GM21737 (cell line): ENCODE data around the gene CRADD.

Experiments
- ATAC-seq: cut with Tn5 transposase; IDR thresholded peaks from one replicate; pipeline ENCODE4 v1.9.1; 2021; ENCODE audit warnings: mild to moderate bottlenecking, moderate library complexity; ENCODE audit not compliant: unreplicated experiment

CRADD gene

GRCh38 chr12:93831374-93831773 lies 154.2 kb downstream of the CRADD start:
- ATAC-seq: no peak

GRCh38 chr12:93832131-93832530 lies 155.0 kb downstream of the CRADD start:
- ATAC-seq: no peak

GRCh38 chr12:93833946-93834345 lies 156.8 kb downstream of the CRADD start:
- no peak for ATAC-seq

- no peak for ATAC-seq
Measured at GRCh38 chr12:93836620-93837260, 159.6 kb downstream of the CRADD start.

- no peak for ATAC-seq
Measured at GRCh38 chr12:93838193-93838592, 161.0 kb downstream of the CRADD start.

- ATAC-seq: no peak
Measured at GRCh38 chr12:93839064-93839463, 161.9 kb downstream of the CRADD start.

GRCh38 chr12:93841671-93842070 lies 164.5 kb downstream of the CRADD start:
- ATAC-seq: no peak

- ATAC-seq: no peak
Measured at GRCh38 chr12:93844164-93844784, 167.1 kb downstream of the CRADD start.

- no peak for ATAC-seq
Measured at GRCh38 chr12:93846936-93847516, 169.9 kb downstream of the CRADD start.

- peak; percentile 84 for ATAC-seq
Measured at GRCh38 chr12:93847517-93848474, 170.6 kb downstream of the CRADD start.

- ATAC-seq: no peak
Measured at GRCh38 chr12:93848523-93849101, 171.4 kb downstream of the CRADD start.

GRCh38 chr12:93849946-93850345 lies 172.8 kb downstream of the CRADD start:
- ATAC-seq: no peak

- no peak for ATAC-seq
Measured at GRCh38 chr12:93850481-93851256, 173.5 kb downstream of the CRADD start.

- ATAC-seq: no peak
Measured at GRCh38 chr12:93851257-93851671, 174.1 kb downstream of the CRADD start.

GRCh38 chr12:93852173-93852591 lies 175.0 kb downstream of the CRADD start:
- ATAC-seq: no peak

- no peak for ATAC-seq
Measured at GRCh38 chr12:93853698-93854478, 176.7 kb downstream of the CRADD start.

GRCh38 chr12:93855261-93855660 lies 178.1 kb downstream of the CRADD start:
- no peak for ATAC-seq

- ATAC-seq: no peak
Measured at GRCh38 chr12:93856611-93857010, 179.4 kb downstream of the CRADD start.

- ATAC-seq: no peak
Measured at GRCh38 chr12:93857279-93857938, 180.2 kb downstream of the CRADD start.
